NCI-H2081 (cell line): ENCODE data around the gene RNF138.
"Not testable (repeated sequence)": the region's sequence is repeated elsewhere in the genome, so short reads cannot be mapped to it uniquely, and the experiment has no call there.

ENCODE experiments used
- DNase-seq, 2 experiments: peaks; one replicate each; lab custom pipeline; 2025; lab: John Stamatoyannopoulos, UW

Gene RNF138

GRCh38 chr18:32095900-32096229 is 4.2 kb downstream of the RNF138 start:
- DNase-seq: no peak

DNA sequence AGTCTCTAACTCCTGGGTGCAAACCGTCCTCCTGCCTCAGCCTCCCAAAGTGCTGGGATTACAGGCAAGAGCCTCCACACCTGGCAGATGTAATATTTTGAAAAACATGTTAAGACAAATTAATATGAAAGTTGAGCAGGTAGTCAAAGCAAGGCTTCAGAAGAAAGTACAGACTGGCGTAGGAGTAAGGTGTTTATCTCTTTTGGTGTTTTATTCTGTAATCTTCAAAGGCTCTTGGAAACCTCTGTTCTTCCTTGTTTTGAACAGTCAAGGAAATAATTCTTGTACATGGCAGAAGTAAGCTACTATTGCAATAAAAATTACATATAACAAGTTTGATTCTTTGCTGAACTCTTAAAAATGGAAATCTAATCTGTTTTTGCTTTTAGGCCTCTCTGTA is 5.3 kb downstream of the RNF138 start:
- no peak for DNase-seq

DNA sequence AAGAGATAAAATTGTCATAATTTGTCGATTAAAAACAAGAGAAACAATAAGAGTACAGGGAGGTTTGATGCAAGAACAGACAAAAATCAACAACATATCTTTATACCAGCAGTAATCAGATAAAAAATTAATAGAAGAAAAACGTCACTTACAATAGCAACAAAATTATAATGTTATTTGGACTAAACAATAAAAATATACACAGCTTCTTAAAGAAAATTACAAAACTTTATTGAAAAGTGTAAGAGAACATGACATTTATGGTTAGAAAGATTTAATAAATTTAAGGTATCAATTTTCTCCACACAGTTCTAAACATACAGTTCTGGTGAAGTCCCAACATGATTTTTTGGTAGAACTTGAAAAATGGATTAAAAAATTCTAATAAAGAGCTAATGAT is 12.8 kb downstream of the RNF138 start:
- DNase-seq: no peak

DNA sequence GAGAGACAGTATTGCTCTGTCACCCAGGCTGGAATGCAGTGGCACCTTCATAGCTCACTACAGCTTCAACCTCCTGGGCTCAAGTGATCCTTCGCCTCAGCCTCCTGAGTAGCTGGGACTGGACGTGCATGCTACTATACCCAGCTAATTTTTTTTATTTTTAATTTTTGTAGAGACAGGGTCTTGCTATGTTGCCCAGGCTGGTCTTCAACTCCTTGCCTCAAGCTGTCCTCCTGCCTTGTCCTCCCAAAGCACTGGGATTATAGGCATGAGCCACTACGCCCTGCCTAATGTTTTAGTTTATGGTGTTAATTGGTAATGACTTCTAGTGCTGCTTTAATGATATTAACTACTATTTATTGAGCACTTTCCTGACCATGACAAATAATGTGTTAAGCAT is 18.3 kb downstream of the RNF138 start:
- DNase-seq: no peak

DNA sequence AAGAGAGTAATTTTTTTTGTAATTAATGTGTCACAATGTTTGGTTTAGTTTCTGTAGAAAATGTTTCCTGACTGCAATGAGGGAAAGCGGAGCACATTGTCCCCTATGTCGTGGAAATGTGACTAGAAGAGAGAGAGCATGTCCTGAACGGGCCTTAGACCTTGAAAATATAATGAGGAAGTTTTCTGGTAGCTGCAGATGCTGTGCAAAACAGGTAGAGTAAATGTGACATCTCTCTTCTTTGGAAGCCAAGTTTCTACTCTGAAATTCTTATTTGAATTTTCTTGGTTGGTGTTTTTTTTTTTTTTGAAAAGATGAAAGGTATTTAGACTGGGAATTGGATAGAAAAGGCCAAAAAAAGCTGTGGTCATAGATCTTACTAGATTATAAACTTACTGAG is 20.0 kb downstream of the RNF138 start:
- DNase-seq: no peak

GRCh38 chr18:32112826-32113225 is 21.2 kb downstream of the RNF138 start:
- DNase-seq: no peak

DNA sequence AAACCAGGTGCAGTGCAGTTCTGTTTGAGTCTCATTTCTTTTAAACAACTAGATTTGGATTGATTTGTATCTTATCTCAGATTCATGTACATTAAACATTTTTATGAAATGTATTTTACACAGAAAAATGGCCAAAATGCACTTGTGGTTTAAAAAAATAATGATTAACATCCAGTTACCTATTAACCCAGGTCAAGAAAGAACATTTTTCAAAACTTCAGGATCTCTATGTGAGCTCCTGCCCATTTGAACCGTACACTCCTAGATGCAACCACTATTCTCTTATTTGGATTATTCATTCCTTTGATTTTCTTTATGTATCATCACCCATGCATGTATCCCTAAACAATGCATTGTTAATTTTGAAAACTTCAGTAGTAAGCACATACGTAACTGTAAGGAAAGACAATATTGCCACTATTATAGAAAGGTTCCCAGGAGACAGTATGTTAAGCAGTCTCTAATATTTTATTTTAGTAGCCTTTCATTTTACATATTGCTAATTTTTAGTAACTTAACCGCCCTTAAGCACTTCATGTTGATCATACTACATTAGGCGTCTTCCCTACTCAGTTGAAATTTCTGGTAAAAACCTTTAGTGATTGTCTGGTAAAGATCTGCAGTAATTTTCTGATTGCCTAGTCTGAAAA is 22.7 kb downstream of the RNF138 start:
- DNase-seq: no peak

- no peak for DNase-seq
Observed at GRCh38 chr18:32122039-32122438, 30.4 kb downstream of the RNF138 start.

- no peak for DNase-seq
Observed at GRCh38 chr18:32126538-32126937, 34.9 kb downstream of the RNF138 start.

GRCh38 chr18:32135625-32136024 is 44.0 kb downstream of the RNF138 start:
- DNase-seq: no peak

GRCh38 chr18:32138332-32138982 is 46.8 kb downstream of the RNF138 start:
- no peak for DNase-seq

GRCh38 chr18:32139835-32140283 is 48.2 kb downstream of the RNF138 start:
- no peak for DNase-seq

DNA sequence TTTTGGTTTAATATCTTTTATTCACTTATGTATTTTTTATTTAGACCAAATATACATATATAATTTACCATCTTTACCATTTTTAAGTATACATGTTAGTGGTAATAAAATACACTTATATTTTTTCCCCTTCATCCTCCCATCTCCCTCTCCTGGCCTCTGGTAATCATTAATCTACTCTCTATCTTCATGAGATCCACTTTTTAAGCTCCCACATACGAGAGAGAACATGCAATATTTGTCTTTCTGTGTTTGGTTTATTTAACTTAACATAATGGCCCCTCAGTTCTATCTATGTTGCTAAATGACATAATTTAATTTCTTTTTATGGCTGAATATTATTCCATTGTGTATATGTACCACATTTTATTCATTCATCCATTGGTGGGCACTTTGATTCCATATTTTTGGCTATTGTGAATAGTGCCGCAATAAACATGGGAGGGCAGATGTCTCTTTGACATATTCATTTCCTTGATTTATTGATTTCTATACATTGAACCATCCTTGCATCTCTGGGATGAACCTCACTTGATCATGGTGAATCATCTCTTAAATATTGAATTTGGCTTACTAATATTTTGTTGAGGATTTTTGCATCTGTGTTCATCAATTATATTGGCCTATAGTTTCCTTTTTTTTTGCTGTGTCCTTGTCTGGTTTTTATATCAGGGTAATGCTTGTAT is 56.7 kb downstream of the RNF138 start:
- DNase-seq: no peak

GRCh38 chr18:32152705-32153448 is 61.2 kb downstream of the RNF138 start:
- no peak for DNase-seq

GRCh38 chr18:32156855-32157254 is 65.2 kb downstream of the RNF138 start:
- no peak for DNase-seq

- DNase-seq: no peak
Observed at GRCh38 chr18:32157580-32157979, 65.9 kb downstream of the RNF138 start.

DNA sequence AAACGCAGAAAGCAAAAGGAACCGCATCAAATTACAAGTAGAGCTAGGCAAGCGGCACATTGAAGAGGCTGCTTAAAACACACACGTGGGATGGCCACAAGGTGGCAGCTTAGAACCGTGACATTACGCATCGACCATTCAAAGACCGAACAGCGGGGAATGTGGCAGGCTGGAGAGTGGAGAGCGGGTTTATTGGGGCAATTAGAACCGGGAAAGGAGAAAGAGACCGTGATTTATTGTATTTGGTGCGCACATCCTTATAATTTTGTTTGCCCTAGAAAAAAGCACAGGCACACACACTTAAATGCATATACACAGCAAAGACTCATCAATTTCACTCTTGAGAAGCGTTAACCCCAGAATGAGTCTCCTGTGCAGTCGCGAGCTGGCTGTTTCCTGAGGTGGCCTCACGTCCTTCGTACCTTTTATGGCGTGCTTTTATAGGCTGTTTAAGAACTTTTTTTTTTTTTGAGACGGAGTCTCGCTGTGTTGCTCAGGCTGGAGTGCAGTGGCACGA is 66.5 kb downstream of the RNF138 start:
- DNase-seq: peak; percentile 93 to 95

DNA sequence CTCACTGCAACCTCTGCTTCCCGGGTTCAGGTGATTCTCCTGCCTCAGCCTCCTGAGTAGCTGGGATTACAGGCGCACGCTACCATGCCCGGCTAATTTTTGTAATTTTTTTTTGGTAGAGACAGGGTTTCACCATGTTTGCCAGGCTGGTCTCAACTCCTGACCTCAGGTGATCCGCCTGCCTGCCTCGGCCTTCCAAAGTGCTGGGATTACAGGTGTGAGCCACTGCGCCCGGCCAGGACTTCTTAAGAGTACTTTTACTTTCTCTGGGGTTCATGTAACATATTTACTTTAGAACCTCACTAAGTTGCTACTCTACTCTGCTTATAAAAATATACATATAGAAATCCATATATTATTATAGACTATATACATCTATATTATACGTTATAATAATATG is 67.0 kb downstream of the RNF138 start:
- DNase-seq: not testable (repeated sequence)

DNA sequence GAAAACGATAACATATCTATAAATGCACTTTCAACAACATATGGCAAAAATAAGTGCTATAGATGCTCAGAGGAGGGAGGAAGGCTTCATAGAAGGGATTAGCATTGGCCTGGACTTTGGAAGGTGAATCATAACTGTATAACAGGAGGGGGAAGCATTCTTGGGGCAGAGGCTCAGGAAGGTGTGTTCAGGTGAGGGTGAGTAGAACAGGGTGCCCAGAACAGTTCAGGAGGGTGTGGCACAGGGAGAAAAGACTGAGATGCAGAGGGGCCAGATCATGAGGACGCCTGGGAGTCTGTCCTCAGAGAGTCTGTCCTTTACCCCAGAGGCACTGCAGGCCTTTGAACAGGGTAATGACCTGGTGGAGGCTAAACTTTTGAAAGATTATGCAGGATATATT is 68.9 kb downstream of the RNF138 start:
- no peak for DNase-seq

GRCh38 chr18:32167980-32168730 is 76.5 kb downstream of the RNF138 start:
- DNase-seq: no peak

- DNase-seq: no peak
Observed at GRCh38 chr18:32173654-32174053, 82.0 kb downstream of the RNF138 start.

- DNase-seq: no peak
Observed at GRCh38 chr18:32174719-32175118, 83.0 kb downstream of the RNF138 start.
